Heart left ventricle (tissue), 13 donors: ENCODE measurements around the gene KCNJ6.

Source experiments
- CTCF ChIP-seq, 12 donors: fragments of 200-600 bp; sonication (generic) in 4 of 12; IDR thresholded peaks; one replicate each; pipeline versions ENCODE4 v1.5.0 to v1.8.0; 2018 to 2022; ENCODE audit warnings: antibody characterized with exemption in 12 of 12, mild to moderate bottlenecking in 5 of 12
- POLR2A ChIP-seq, 2 donors: fragments of 450-650 bp; IDR thresholded peaks; one replicate each; pipeline ENCODE4 v1.6.1; 2017; ENCODE audit warnings: antibody characterized with exemption in 2 of 2, mild to moderate bottlenecking in 2 of 2, moderate library complexity in 2 of 2
- donor health status: ischemic (EF 13 %, LVEDD 7.1; RV severe dilation, severe dysfunction).
- donor health status: DM: no; HTN: yes; CAD: no.
- donor health status: DM: no; HTN: no; CAD: no.
- donor health status: ischemic (EF 25% LVEDD 6.9; RV normal size, moderate dysfunction).
- donor health status: ischemic (EF 25% LVEDD 5.7; RV mildly dilated, moderate dysfunction).
- donor health status: ischemic (EF 35%, LVEDD 5.7; RV mildly dilated, moderate dysfunction).
- donor health status: nonischemic (EF 11% LVEDD 7.7; RV severe dilation, severe dysfunction).
- donor health status: DM: yes; HTN: yes; CAD: no.
- donor health status: PGD.
- donor health status: ischemic (EF 29% LVEDD 5.4; RV normal size, mild dysfunction).
- donor health status: nonischemic (EF 23%, LVEDD 6.1; RV moderate dilation, normal function).

GRCh38 chr21:37601915-37602314 is 314.3 kb downstream of the KCNJ6 start:
- no peak for TF ChIP-seq POLR2A (IDR thresholded peaks at IDR 0.05)
- no peak for TF ChIP-seq CTCF (IDR thresholded peaks at IDR 0.05)
